Right ventricle myocardium superior (tissue), 1 donor: ENCODE measurements around the gene IDH3G. TPM values are rescaled to one million over a fixed set of nuclear protein-coding genes. Genes with fewer than 3 reads are reported as not detected.

Source experiments
- ATAC-seq: fragments of 200-7000 bp; cut with Tn5 transposase; one replicate; pipeline ENCODE4 v1.9.1; 2020; ENCODE audit warnings: mild to moderate bottlenecking; ENCODE audit not compliant: poor library complexity
- DNase-seq: peaks from one replicate; pipeline ENCODE4 v3.0.0-alpha.2; 2020
- intact Hi-C: fragments of 100-400 bp; cut with DNase I; formaldehyde crosslinking; loops from one replicate; pipeline ENCODE4 v1.11.2; 2022
- total RNA-seq: library from RNA; stranded (reverse); fragmentation: NEBNext Ultra II Directional; extraction: Animal tissue kit (Norgen Biotek cat#: 25700); gene quantifications from one replicate; pipeline ENCODE4 v1.2.1, GENCODE V29; 2021
- donor health status: DM: no; HTN: yes; CAD: no; lungs with severe emphysema.

IDH3G gene
- total RNA-seq, 1 donor from 2014 or later = 76.9 TPM

- DNase-seq = no peak
- intact Hi-C loops = loop anchor here (10.0 kb wide), 1 partner anchor 147 kb away; the partner anchor contains the start of gene RENBP
- no peak for ATAC-seq
Measured at GRCh38 chrX:153797415-153798015, 3.3 kb upstream of the IDH3G start.

- intact Hi-C loops = loop anchor here (10.0 kb wide), 1 partner anchor 150 kb away; the partner anchor contains the start of gene RENBP
- DNase-seq = no peak
- ATAC-seq = no peak
Measured at GRCh38 chrX:153794897-153795816, 982 bp upstream of the IDH3G start.

- intact Hi-C loops = loop anchor here (10.0 kb wide), 1 partner anchor 152 kb away; the partner anchor contains the start of gene RENBP
- no peak for ATAC-seq
- DNase-seq = no peak
Measured at GRCh38 chrX:153793291-153793690, 884 bp downstream of the IDH3G start.

- intact Hi-C loops = loop anchor here (10.0 kb wide), 1 partner anchor 152 kb away; the partner anchor contains the start of gene RENBP
Measured at GRCh38 chrX:153792368-153792767, 1.8 kb downstream of the IDH3G start.

GRCh38 chrX:153791104-153791852 lies 2.9 kb downstream of the IDH3G start:
- intact Hi-C loops = loop anchor here (10.0 kb wide), 1 partner anchor 154 kb away; the partner anchor contains the start of gene RENBP
- ATAC-seq (no peak), DNase-seq (no peak)

More at GRCh38 chrX:153792368-153792767, 1.8 kb downstream of the IDH3G start:
- DNase-seq (no peak), ATAC-seq (no peak)

GRCh38 chrX:153789654-153790053 lies 4.5 kb downstream of the IDH3G start:
- DNase-seq (no peak), ATAC-seq (no peak)
- intact Hi-C loops = loop anchor here (10.0 kb wide), 1 partner anchor 155 kb away; the partner anchor contains the start of gene RENBP

GRCh38 chrX:153786669-153787068 lies 7.5 kb downstream of the IDH3G start:
- intact Hi-C loops = no loop called here
- ATAC-seq (no peak), DNase-seq (no peak)

- ATAC-seq (no peak), DNase-seq (no peak)
- intact Hi-C loops = no loop called here
Measured at GRCh38 chrX:153784325-153784967, 9.7 kb downstream of the IDH3G start.

- DNase-seq (no peak), ATAC-seq (no peak)
- intact Hi-C loops = no loop called here
Measured at GRCh38 chrX:153783378-153784013, 10.7 kb downstream of the IDH3G start.

GRCh38 chrX:153782871-153783270 lies 11.3 kb downstream of the IDH3G start:
- intact Hi-C loops = no loop called here
- ATAC-seq = no peak
- DNase-seq = no peak

GRCh38 chrX:153782313-153782712 lies 11.9 kb downstream of the IDH3G start:
- ATAC-seq = no peak
- intact Hi-C loops = no loop called here
- DNase-seq = no peak

- ATAC-seq = peak; percentile 79
- DNase-seq = peak; percentile 45
- intact Hi-C loops = no loop called here
Measured at GRCh38 chrX:153781428-153782047, 12.6 kb downstream of the IDH3G start.

- intact Hi-C loops = no loop called here
- peak; percentile 86 for ATAC-seq
- DNase-seq = peak; percentile 53
Measured at GRCh38 chrX:153780678-153781427, 13.3 kb downstream of the IDH3G start, which contains the start of gene SRPK3. TSS of gene SRPK3 (plus strand) at chrX:153781041. CDS start at chrX:153781087, 46 bp downstream.

GRCh38 chrX:153779891-153780677 lies 14.1 kb downstream of the IDH3G start:
- ATAC-seq = peak; percentile 3
- intact Hi-C loops = no loop called here

GRCh38 chrX:153778684-153779101 lies 15.5 kb downstream of the IDH3G start:
- no peak for ATAC-seq
- intact Hi-C loops = no loop called here
- no peak for DNase-seq

More at GRCh38 chrX:153779891-153780677, 14.1 kb downstream of the IDH3G start:
- DNase-seq = no peak

- no peak for DNase-seq
- ATAC-seq = no peak
- intact Hi-C loops = no loop called here
Measured at GRCh38 chrX:153778181-153778580, 16.0 kb downstream of the IDH3G start.
